Muscle of back (tissue), 13 donors: ENCODE data around the gene RPL14. TPM values are rescaled to one million over a fixed set of nuclear protein-coding genes. Genes with fewer than 3 reads are reported as not detected.

ENCODE experiments used
- DNase-seq, 3 donors: peaks; one replicate each; pipeline versions ENCODE4 v3.0.0 to v3.0.0-alpha.2; 2013
- long read RNA-seq, 9 donors: transcript quantifications; one replicate each; lab custom pipeline, GENCODE V29; 2026
- polyA plus RNA-seq, 10 donors: library from polyadenylated mRNA; unstranded; fragments of 120-200 nt; gene quantifications; one replicate each; pipeline ENCODE4 v1.2.1, GENCODE V29; 2013; ENCODE audit not compliant: insufficient read length in 10 of 10

Gene RPL14
- polyA plus RNA-seq, result 1,000 to 10,000 TPM; 2,533 to 2,974 (median 2,700) TPM
- long read RNA-seq, donor 1, full-length matches to known transcripts, result 1,087 of 1,398 reads
- long read RNA-seq, donor 1, partial matches to known transcripts, result 273 of 1,398 reads
- long read RNA-seq, donor 1, other reads (novel, unspliced or antisense), result 38 of 1,398 reads
- long read RNA-seq, donor 2, full-length matches to known transcripts, result 1,047 of 1,216 reads
- long read RNA-seq, donor 2, partial matches to known transcripts, result 145 of 1,216 reads
- long read RNA-seq, donor 2, other reads (novel, unspliced or antisense), result 24 of 1,216 reads
- long read RNA-seq, donor 3, result 0 reads
- long read RNA-seq, donor 4, full-length matches to known transcripts, result 967 of 1,226 reads
- long read RNA-seq, donor 4, partial matches to known transcripts, result 197 of 1,226 reads
- long read RNA-seq, donor 4, other reads (novel, unspliced or antisense), result 62 of 1,226 reads
- long read RNA-seq, donor 5, full-length matches to known transcripts, result 1,462 of 1,738 reads
- long read RNA-seq, donor 5, partial matches to known transcripts, result 216 of 1,738 reads
- long read RNA-seq, donor 5, other reads (novel, unspliced or antisense), result 60 of 1,738 reads
- long read RNA-seq, donor 6, full-length matches to known transcripts, result 1,003 of 1,150 reads
- long read RNA-seq, donor 6, partial matches to known transcripts, result 122 of 1,150 reads
- long read RNA-seq, donor 6, other reads (novel, unspliced or antisense), result 25 of 1,150 reads
- long read RNA-seq, donor 7, full-length matches to known transcripts, result 811 of 1,098 reads
- long read RNA-seq, donor 7, partial matches to known transcripts, result 282 of 1,098 reads
- long read RNA-seq, donor 7, other reads (novel, unspliced or antisense), result 5 of 1,098 reads
- long read RNA-seq, donor 8, full-length matches to known transcripts, result 618 of 773 reads
- long read RNA-seq, donor 8, partial matches to known transcripts, result 155 of 773 reads
- long read RNA-seq, donor 8, other reads (novel, unspliced or antisense), result 0 of 773 reads
- long read RNA-seq, donor 9, full-length matches to known transcripts, result 196 of 238 reads
- long read RNA-seq, donor 9, partial matches to known transcripts, result 42 of 238 reads
- long read RNA-seq, donor 9, other reads (novel, unspliced or antisense), result 0 of 238 reads

DNA sequence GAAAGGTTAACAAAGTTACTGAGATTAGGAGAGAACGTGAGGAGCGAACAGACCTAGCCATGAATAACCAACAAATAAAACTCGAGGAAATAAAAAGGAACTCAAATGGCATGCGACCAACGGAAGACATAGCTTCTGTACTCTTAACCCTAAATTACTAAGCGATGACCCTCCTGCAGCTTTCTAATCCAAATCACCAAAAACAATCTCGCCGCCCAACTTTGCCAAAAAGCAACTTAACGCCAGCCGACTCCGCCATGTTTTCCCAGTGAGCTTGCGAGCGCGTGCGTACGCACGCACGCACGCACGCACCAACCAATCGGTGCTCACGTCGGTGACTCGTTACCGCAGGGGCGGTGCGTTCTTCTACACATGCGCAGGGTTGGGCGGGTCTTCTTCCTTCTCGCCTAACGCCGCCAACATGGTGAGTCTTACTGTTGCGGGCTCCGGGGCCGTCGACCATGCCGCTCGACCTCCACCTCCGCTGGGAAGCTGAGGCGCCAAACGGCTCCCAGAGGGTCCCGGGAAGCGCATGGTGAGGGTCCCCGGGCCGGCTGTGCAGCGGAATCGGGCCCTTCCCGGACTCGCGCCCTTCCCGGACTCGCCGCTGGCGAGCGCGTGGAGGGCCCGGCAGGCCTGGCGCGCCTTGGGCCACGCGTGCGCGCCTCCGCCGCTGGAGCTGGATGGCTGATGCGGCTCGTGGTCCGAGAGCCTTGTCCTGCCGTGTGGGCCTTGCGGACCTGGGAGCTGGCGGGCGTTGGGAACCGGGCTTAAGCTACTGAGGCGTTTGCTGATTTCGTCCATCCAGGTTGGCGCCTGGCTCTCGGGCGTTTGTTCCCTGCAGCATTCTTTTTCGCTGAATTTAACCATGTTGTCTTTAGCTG, at the start of gene RPL14:
Gene RPL14, plus strand, starts transcription at position 400 of the 884 bp plus-strand sequence. Its CDS starts 133 bp downstream, at position 533.
- DNase-seq, result peak; percentile 97 to 99 (median 98)

DNA sequence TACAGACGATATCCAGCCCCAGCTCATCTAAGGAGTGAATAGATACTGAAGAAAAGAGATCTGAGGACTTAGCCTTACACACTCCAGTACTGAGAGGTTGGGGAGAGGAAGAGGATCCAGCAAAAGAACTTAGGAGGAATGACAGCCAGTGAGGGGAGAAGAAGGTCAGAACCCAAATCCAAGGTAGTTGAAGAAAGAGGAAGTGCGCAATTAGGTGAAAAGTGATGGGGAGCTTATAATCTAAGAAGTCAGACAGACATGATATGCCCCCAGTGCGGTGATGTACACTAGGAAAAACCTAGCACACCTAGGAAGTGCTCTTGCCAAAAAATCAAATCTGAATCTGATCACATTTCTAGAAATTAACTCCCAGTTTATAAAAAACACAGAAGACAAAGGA, 49.5 kb upstream of the RPL14 start:
- DNase-seq, result no peak

DNA sequence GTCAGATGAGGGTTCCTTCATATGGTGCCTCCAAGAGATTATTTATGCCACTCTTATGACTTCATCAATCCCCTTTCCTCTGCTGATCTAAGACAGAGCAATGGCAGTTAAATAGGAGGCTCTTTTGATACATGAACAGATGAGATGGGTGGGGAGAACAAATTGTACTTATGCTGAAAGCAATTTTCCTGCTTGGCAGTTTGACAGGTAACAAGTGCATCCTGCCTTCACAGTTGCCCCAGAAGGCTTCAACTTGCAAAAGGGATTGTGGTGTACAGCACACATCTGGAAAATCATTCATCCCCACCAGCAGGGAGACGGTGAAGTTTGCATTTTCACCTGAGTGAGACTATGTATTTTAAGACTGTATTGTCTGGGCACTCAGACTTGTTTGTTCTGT, 42.9 kb upstream of the RPL14 start:
- DNase-seq, result no peak

DNA sequence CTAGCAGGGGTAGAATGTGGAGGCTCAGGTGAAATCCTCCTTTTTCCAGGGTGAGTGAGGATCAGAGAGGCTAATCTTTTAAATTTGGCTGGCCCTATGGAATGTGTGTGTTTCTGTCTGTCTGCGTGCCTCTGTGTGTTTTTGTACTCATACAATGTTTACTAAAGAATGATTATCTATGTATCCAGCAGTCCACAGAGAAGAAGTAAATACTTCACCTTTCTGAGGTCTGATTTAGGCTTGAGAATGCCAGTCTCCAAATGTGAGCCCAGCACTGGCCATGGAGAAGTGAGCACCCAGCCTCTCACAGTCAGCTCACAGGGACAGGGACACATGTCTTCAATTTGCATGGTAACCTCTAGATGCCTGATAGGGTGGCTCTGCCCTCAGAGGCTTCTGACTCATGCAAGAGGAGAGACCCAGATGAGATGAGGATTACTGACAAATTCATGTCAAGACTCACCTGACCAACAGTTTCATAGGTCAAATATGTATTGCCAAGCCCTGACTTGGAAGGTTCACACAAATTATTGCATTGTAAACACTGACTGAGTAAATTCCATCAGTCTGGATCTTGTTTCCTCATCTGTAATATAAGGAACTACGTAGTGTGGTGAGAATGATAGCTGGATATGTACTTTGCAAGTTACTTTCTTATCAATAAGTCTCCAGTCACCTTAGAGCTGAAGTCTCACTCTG, 39.1 kb upstream of the RPL14 start:
- no peak for DNase-seq

DNA sequence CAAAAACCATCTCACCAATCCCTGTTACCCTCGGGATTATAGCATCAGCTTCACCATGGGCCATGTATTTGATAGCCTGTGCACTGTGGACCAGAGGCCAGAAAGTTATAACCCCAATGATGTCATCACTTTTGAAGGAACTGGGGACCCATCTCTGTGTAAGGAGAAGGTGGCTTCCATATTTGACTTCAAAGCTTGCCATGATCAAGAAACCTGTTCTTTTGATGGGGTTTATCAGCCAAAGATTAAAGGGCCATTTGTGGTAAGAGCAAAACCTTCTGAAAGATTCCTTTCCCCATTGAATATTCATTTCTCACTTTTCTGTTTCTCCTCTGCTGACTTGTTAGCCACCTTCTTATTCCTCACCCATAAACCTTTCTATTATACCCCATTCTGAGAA, 34.3 kb upstream of the RPL14 start:
- DNase-seq, result no peak

DNA sequence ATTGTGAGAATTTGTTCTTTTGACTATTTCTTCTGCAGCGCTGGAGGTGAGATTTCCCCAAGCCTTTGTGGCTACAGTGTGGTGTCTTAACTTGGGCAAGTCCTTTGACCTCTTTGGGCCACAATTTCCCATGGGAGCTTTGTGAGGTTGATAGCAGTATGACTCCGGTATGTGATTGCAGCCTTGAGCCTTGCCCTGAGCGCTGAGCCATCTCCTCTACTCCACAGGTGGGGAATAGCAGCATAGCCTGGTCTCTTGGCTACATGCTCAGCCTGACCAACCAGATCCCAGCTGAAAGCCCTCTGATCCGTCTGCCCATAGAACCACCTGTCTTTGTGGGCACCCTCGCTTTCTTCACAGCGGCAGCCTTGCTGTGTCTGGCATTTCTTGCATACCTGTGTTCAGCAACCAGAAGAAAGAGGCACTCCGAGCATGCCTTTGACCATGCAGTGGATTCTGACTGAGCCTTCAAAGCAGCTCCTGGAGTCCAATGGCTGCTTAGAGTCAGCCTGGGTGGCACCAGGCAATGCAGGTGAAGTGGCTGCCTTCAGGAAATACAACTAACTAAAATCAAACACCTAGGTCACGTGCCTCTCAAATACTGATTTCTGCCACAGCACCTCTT, 30.0 kb upstream of the RPL14 start:
- DNase-seq, result no peak

DNA sequence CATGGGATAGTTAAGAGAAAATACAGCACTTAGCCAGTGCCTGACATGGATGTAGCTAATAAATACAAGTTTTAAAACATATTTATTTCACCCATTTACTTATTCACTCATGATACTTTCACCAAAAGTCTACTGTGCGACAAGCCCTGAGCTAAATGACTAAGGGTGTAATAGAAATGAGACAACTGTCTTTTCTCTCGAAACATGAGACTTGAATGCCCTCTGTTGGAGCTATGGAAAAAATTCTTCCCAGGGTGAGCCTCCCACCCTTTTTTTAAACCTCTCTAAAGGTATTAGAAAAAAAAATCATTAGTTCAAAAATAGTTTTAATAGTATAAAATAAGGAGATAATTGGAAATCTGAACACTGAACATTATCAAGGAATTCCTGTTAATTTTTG, 24.3 kb upstream of the RPL14 start:
- DNase-seq, result no peak

DNA sequence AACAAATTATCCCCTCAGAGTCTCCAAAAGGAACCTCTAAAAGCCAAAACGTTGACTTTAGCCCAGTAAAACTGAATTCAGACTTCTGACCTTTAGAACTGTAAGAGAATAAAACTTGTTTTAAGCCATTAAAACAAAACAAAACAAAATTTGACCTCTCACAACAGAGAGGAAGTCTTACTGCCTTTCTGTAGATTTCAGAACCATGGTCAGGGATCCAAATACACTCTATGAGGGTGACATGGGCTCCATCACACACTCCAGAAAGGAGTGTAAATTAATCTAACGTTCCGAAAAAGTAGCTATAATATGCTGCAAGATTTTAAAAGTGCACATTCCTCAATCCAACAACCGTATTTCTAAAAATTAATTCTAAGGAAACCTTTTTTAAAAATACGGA, 19.2 kb upstream of the RPL14 start:
- DNase-seq, result no peak

DNA sequence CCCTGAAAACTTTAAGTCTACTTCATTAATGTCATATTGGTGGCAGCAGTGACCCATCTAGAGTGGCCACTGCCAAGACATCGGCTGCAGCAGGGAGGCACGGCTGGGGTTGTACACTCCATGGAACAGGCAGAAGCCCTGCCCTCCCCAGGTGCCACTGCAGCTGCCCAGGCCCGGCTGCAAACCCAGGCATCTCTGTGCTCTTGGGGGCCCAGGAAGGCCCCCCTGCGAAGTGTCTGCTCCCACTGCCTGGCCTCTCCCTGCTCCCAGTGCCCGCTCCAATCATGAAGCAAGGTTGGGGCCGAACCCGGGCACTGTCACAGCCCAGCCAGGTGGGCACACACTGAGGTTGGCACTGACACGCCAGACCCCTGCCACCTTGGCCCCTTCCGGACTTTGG, 12.1 kb upstream of the RPL14 start:
- no peak for DNase-seq

DNA sequence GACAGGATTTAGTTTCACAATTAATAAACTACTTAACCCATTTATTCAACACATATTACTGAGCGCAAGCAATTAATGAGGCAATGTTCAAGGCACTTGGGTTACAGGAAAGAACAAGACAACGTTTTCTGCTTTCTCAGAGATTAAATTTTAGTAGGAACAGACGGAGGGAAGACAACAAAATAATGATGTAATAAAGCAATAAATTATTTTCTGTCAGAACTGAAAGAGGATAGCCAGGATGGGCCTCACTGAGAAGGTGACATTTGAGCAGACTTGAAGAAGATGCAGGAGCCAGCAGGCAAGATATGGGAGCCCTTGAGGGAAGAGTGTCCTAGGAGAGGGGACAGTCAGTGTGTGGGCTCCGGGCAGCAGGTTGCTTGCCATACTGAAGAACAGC, 11.3 kb upstream of the RPL14 start:
- no peak for DNase-seq

DNA sequence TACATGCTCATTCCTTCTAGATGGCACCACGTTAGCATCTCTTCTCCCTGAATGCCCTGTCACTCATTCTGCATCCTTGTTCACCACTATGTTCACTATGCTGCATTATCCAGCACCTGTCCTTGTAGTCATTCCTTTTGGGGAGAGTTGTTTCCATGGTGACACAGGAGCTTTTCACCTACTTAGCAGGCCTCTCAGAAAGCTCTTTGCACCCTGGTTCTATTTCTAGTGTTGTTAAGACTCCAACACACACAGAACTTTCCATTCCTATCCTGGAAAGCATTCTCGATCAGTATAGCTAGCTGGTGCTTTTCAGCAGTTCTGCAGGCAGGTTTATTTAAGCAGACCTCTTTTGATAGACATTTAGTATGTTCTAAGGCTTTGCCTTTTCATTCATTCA, 6.7 kb upstream of the RPL14 start:
- DNase-seq, result no peak

DNA sequence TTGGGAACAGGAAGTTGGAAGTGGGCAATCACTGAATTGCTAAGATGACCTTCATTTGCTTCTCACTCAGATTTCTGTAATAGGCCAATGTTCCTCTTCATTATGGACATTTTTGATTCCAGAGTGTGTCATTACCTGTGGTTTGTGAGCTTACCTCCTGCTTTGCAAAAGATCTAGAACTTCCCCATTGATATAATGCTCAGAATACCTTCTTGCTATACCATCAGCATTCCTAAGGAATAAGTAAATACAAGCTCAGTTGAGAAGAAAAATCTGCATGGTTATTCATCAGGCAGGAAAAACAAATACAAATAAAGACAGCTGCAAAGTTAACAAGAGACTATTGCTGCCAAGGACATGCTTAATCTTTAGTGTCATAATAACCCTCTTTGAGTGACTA, 5.6 kb upstream of the RPL14 start:
- no peak for DNase-seq

DNA sequence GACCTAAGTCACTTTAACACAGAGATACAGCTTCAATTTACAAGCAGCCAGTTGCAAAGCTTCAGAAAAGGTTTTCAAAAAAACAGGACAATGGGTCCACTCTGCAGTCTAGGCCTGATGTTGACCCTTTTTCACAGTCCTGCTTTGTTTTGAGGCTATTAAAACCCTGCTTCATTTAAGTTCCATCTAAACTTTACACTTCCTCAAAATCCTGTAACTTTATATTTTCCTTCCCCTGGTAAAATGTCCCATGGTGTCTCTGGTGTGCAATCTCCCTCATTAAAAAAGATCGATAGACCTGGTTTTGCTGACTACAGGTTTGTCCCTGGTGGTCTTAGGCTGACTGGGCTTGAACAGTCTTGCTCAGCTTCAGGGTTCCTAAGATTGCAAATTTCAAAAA, 5.1 kb upstream of the RPL14 start:
- DNase-seq, result no peak

DNA sequence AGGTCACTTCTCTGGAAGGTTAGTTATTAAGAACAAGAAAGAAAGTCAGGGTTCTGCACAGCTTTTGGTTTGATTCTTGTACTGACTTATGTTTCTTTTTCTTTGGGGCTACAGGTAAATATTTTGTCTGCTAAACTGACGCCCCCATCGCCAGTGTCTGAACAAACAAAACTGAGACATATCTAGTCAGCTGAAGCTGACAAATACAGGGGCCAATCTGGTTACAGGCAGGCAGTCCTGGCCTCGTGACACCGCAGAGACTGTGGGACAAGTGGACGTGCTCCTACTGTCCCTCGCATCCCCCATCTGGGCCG, 4.6 kb upstream of the RPL14 start:
- no peak for DNase-seq

DNA sequence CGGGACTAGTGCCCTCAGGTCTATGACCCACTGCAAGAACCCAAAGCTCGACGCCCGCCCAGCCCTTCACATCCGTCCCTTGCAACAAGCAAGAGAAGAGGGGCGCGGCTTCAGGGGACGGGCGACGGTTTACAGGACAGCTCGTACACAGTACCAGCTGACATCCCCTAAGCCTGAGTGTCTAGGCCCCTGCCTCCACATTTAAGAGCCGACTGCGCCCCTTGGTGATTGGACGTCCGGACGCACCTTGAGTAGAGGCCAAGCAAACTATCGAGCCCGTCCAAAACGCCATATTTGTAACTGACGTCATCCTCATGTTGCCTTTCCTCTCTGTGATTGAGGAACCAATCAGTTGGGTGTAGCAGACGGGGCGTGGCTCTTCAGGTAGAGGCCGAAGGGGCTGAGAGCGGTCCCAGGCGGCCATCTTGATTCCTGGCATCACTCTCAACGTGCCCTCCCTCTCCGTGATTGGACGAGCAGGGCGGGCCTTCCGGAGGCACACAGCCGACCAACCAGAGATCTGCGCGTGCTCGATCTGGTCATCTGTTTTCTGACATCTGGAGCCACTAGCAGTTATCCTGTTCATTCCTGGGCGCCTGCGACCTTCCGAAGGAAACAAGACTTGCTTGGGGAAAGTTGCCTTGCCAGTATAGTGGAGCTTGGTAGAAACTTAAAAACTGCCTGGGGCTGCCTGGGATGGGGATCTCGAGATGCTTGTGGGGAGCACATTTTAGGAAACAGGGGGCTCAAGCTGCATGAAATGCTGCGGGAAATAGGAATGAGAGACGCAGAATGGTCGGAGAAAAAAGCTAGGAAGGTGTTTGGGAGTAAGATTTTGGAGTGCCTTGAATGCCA, 4.0 kb upstream of the RPL14 start:
- peak; percentile 98 to 99 (median 98) for DNase-seq

DNA sequence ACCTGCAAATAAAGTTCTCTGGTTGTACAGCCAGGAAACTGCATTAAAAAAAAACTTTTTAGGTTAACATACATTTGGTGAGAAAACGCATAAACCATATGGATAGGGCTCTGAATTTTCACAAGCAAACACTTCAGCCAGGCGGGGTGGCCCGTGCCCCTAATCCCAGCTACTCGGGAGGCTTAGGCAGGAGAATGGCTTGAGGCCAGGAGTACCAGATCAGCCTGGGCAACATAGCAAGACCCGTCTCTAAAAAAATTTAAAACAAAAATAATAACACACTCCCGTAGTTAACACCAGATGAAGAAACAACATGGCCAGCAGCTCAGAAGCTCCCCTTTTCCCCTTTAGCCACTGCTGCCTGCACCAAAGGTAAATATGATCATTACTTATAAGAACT, 3.2 kb upstream of the RPL14 start:
- DNase-seq, result no peak

DNA sequence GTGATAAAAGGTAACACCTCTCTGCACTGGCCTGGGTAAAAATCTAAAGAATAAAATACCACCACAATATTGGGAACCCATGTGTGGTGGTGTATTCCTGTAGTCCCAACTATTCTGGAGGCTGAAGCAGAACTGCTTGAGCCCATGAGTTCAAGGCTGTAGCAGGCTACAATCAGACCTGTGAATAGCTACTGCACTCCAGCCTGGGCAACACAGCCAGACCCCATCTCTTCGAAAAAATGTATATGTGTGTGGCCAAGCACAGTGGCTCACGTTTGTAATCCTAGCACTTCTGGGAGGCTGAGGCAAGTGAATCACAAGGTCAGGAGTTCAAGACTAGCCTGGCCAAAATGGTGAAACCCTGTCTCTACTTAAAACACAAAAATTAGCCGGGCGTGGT, 1.8 kb upstream of the RPL14 start:
- no peak for DNase-seq

DNA sequence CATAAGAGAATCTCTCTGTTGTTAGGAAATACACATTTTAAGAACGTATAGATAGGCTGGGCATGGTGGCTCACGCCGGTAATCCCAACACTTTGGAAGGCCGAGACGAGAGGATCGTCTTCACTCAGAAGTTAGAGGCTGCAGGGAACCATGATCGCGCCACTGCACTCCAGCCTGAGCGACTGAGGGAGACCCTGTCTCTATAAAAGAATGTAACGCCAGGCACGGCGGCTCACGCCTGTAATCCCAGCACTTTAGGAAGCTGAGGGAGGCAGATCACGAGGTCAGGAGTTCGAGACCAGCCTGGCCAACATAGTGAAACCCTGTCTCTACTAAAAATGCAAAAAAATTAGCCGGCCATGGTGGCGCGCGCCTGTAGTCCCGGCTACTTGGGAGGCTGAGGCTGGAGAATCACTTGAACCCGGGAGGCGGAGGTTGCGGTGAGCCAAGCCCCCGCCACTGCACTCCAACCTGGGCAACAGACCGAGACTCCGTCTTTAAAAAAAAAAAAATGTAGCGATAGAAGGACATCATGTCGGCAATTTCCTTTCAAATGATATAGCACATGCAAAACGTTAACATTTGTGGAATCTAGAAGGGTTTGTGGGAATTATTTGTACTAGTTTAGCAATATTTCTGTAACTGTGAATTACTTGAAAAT, 730 bp upstream of the RPL14 start:
- DNase-seq, result no peak

DNA sequence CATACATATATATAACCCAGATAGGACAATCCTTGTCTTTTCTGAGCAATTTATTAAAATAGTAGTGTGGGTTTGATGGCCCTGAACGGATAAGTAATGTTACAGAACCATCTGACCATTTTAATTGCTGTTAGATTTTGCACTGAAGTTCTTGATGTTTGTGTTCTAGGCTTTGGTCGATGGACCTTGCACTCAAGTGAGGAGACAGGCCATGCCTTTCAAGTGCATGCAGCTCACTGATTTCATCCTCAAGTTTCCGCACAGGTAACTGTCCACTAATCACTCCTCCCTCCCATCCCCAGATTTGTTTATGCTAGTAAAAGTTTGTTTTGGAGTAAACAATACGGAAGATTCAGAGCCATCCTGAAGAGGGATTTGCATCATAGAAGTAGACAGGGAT, 1.3 kb downstream of the RPL14 start:
- no peak for DNase-seq
